Measurements from ENCODE around the gene NPAS3.

DNA sequence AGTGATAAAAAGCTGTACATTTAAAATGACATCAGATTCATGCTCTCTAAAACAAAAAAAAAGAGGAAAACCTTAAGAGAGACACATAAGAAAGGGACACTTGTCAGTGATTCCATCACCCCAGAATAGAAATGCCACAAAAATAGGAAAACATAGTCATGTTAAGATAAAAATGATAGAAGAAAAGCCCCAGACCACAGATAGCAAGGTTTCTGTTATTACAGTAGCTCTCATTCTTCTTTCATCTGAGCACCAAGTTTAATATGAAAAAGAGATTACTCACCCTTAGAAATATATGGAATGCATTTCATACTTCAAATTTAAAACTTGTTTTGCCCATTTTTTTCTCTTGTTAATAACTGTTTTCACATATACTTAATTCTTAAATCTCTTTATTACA lies 795.0 kb downstream of the NPAS3 start:
- TF ChIP-seq, protein P1, sequence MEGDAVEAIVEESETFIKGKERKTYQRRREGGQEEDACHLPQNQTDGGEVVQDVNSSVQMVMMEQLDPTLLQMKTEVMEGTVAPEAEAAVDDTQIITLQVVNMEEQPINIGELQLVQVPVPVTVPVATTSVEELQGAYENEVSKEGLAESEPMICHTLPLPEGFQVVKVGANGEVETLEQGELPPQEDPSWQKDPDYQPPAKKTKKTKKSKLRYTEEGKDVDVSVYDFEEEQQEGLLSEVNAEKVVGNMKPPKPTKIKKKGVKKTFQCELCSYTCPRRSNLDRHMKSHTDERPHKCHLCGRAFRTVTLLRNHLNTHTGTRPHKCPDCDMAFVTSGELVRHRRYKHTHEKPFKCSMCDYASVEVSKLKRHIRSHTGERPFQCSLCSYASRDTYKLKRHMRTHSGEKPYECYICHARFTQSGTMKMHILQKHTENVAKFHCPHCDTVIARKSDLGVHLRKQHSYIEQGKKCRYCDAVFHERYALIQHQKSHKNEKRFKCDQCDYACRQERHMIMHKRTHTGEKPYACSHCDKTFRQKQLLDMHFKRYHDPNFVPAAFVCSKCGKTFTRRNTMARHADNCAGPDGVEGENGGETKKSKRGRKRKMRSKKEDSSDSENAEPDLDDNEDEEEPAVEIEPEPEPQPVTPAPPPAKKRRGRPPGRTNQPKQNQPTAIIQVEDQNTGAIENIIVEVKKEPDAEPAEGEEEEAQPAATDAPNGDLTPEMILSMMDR (IDR thresholded peaks at IDR 0.05): no peak
- TF ChIP-seq POLR2AphosphoS5 (IDR thresholded peaks at IDR 0.05): no peak
- TF ChIP-seq POLR2A (IDR thresholded peaks at IDR 0.05): no peak

Data from breast epithelium (tissue), 3 donors.